Right lobe of liver (tissue), 4 donors: ENCODE measurements around the gene APOOL.

Source experiments
- POLR2A ChIP-seq: fragments of 450-650 bp; IDR thresholded peaks from one replicate; pipeline ENCODE4 v1.6.1; 2017; ENCODE audit warnings: antibody characterized with exemption, mild to moderate bottlenecking
- TF ChIP-seq, protein P1 (sequence below), 4 donors: fragments of 200-600 bp in 3 of 4; fragments of 450-650 bp in 1 of 4; IDR thresholded peaks; one replicate each; pipeline versions ENCODE4 v1.5.1 to v1.8.0; 2016 to 2022; ENCODE audit warnings: antibody characterized with exemption in 4 of 4, mild to moderate bottlenecking in 2 of 4
- donor health status: DM: no; HTN: no; CAD: no.
- donor health status: DM: no; HTN: no; CAD: no.
- donor health status: DM: no; HTN: yes; CAD: no.

DNA sequence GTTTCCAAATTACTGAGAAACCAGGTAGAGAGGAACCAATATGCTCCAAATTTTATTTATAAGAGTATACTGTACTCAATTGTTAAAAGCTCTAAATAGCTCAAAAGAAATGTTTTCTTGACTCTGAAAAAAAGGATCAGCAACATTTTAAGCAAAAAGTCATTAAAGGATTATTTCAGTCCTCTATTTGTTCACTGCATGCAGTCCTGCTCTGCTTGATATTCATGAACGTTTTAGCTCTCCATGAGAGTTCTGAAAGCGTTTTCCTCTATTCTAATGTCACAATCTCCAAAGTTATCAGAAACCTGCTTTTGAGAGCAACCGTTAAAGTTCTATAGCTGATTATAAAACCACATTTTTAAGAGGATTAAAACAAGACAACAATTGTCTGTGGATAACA lies 110.5 kb downstream of the APOOL start:
- TF ChIP-seq, protein P1, sequence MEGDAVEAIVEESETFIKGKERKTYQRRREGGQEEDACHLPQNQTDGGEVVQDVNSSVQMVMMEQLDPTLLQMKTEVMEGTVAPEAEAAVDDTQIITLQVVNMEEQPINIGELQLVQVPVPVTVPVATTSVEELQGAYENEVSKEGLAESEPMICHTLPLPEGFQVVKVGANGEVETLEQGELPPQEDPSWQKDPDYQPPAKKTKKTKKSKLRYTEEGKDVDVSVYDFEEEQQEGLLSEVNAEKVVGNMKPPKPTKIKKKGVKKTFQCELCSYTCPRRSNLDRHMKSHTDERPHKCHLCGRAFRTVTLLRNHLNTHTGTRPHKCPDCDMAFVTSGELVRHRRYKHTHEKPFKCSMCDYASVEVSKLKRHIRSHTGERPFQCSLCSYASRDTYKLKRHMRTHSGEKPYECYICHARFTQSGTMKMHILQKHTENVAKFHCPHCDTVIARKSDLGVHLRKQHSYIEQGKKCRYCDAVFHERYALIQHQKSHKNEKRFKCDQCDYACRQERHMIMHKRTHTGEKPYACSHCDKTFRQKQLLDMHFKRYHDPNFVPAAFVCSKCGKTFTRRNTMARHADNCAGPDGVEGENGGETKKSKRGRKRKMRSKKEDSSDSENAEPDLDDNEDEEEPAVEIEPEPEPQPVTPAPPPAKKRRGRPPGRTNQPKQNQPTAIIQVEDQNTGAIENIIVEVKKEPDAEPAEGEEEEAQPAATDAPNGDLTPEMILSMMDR (IDR thresholded peaks at IDR 0.05) = no peak
- TF ChIP-seq POLR2A = no peak
